ENCODE results near the gene EPHA2.

- TF ChIP-seq, protein P1, sequence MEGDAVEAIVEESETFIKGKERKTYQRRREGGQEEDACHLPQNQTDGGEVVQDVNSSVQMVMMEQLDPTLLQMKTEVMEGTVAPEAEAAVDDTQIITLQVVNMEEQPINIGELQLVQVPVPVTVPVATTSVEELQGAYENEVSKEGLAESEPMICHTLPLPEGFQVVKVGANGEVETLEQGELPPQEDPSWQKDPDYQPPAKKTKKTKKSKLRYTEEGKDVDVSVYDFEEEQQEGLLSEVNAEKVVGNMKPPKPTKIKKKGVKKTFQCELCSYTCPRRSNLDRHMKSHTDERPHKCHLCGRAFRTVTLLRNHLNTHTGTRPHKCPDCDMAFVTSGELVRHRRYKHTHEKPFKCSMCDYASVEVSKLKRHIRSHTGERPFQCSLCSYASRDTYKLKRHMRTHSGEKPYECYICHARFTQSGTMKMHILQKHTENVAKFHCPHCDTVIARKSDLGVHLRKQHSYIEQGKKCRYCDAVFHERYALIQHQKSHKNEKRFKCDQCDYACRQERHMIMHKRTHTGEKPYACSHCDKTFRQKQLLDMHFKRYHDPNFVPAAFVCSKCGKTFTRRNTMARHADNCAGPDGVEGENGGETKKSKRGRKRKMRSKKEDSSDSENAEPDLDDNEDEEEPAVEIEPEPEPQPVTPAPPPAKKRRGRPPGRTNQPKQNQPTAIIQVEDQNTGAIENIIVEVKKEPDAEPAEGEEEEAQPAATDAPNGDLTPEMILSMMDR (IDR thresholded peaks at IDR 0.05; ENCODE audit: borderline replicate concordance, extremely low read depth, low read length, poor library complexity, severe bottlenecking): no peak
- no peak for TF ChIP-seq EZH2 (IDR thresholded peaks at IDR 0.05; ENCODE audit: borderline replicate concordance, low read depth, low read length, severe bottlenecking)
These were observed 11.4 kb downstream of the EPHA2 start for GRCh38 chr1:16144325-16145029.

Data from DND-41 (cell line).